Measurements from ENCODE around the gene SHTN1.

Gene SHTN1

GRCh38 chr10:116984202-116984990 is 20.6 kb downstream of the SHTN1 start:
- DNase-seq (ENCODE audit: low read depth): no peak

GRCh38 chr10:116980041-116980440 is 24.9 kb downstream of the SHTN1 start:
- no peak for DNase-seq (ENCODE audit: low read depth)

GRCh38 chr10:116978901-116979300 is 26.1 kb downstream of the SHTN1 start:
- DNase-seq (ENCODE audit: low read depth): no peak

DNA sequence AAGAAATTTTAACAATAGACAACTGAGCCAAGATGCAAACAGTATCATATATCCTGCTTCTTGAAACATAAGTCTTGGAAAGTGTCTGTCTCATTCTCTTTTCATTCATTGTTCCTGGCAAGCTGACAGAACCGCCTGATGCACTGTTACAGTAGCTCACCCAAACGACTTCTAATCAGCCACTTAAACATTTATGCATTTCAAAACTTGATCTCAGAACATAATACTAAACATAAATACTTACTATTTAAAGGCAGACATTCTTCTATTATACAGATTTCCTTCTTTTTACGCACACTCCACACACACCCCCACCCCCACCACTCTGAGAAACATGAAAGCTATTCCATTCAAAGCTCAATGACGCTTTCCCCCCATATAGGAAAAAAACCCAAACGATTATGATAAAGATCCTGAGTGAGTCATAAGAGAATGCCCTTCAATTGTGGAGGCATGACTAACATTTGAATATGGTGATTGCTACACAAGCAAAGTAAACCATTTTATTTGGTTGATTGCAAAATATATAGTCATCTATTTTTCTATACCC is 30.5 kb downstream of the SHTN1 start:
- DNase-seq (ENCODE audit: low read depth): no peak

GRCh38 chr10:116973946-116974455 is 31.0 kb downstream of the SHTN1 start:
- DNase-seq (ENCODE audit: low read depth): no peak

DNA sequence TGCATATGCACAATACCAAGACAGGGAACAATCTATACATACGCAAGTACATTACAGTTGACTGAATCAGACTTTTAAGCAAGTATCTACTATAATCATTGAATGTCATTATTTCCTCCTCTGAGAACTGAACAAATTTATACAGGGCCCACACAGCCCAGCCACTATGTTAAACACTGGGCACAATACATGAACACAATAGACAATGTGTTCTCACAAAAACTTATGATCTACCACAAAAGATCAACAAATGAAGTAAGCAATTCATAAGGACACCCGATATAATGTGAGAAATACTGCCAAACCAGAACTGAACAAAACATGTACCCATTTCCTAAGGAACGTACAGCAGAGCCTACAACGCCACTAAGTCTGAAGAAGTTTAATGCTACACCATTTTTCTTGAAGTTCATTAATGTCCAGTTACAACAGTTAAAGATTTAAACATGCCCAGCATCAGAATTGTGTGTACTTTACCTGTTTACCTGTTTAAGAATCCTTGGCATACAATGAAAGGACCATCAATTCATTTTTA is 31.5 kb downstream of the SHTN1 start:
- no peak for DNase-seq (ENCODE audit: low read depth)

GRCh38 chr10:116972131-116972530 is 32.9 kb downstream of the SHTN1 start:
- no peak for DNase-seq (ENCODE audit: low read depth)

DNA sequence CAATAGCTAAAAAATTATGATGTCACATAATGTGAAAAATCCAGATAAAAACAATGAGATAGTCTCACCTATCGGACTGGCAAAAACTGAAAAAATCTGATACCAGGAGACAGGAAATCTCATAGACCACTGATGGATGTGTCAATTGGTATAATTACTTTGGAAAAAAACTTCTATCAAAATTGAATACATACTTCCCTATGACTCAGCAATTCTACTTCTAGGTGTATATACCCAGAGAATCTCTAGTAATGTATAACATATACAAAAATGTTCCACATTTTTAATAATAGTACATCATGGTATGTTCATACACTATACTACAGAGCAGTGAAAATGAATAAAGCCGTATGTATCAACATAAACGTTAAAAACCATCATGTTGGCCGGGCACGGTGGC is 34.9 kb downstream of the SHTN1 start:
- DNase-seq (ENCODE audit: low read depth): no peak

DNA sequence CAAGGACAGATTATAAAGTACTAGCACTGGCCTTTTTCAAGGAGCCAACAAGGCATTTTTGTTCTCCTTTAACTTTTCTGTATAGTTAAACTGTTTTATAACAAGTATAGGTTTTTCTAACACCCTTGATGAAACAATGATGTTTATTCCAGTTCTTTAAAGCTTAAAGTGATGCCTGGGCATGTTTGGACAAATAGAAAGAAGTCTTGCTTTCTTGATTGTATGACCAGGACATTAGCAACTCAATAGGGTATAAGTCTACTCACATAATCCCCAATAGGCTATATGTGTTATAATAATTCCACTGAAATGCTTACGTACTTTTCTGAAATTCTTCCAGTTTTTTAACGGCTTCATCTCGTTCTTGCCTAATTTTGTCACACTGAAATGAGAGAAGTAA is 36.7 kb downstream of the SHTN1 start:
- no peak for DNase-seq (ENCODE audit: low read depth)

GRCh38 chr10:116961406-116962251 is 43.4 kb downstream of the SHTN1 start:
- no peak for DNase-seq (ENCODE audit: low read depth)

GRCh38 chr10:116960066-116960776 is 44.8 kb downstream of the SHTN1 start:
- no peak for DNase-seq (ENCODE audit: low read depth)

DNA sequence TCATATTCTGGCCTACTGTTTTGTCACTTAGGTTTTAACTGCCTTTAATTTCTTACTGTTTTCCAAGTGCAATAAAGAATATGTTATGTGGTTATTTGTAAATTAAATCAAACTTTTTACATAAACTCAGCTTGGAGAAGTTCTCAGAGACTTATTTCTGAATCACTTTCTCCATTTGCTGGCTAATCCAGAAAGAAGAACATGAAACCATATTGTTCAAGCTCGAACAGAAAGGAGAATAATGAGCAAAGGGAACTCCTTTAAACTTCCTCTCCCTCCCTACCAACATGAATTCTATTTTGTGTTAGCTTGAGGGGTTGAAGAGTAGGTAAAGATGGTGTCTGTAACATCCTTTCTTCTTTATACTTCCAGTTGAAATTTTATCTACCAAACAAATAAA is 52.3 kb downstream of the SHTN1 start:
- DNase-seq (ENCODE audit: low read depth): no peak

DNA sequence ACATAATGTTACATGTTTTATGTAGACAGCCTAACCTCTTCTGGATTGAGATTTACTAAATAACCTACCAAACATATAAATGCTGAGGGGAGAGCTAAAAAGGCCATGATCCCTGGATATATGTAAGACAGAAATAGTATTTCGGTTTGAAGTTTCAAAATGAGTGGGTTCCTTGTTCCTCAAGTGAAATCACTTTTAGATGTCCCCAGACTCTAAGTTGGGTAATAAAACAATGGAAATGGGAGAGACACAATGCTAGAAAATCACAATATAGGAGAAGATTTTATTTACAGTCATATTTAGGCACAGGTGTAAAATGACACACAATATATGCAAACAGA is 56.5 kb downstream of the SHTN1 start:
- DNase-seq (ENCODE audit: low read depth): no peak

DNA sequence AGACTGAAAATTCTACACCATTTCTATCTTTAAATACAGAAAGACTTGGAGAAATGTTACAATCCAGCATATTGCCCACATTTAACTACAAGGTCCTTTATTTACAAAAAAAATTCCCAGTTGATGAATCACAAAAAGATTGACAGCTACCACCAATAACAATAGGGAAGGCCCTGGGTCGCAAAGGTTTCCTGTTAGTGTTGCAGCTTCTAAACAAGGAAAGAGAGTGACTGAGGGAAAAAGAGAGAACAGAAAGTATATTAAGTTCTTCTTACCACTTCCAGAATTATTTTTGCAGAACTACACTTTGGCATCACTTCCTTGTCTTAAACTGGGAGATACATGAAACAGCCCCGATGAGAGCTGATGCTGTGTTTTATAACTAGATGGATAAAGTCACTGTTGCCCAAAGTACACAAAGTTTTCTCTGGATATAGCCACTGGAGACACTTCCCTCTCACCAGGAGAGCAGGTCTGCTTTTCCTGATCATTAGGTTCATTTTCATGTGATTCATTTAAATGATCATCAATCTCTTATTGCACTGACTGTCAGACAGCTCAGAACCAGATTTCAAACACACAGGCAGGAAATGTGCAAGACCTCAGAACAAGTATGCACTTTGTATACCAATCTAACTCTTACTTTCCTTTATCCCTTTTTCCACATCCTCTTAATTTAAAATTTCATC is 57.0 kb downstream of the SHTN1 start:
- DNase-seq (ENCODE audit: low read depth): no peak

- DNase-seq (ENCODE audit: low read depth): no peak
Observed at GRCh38 chr10:116944911-116945310, 60.1 kb downstream of the SHTN1 start.

- DNase-seq (ENCODE audit: low read depth): no peak
Observed at GRCh38 chr10:116931806-116932205, 73.2 kb downstream of the SHTN1 start.

DNA sequence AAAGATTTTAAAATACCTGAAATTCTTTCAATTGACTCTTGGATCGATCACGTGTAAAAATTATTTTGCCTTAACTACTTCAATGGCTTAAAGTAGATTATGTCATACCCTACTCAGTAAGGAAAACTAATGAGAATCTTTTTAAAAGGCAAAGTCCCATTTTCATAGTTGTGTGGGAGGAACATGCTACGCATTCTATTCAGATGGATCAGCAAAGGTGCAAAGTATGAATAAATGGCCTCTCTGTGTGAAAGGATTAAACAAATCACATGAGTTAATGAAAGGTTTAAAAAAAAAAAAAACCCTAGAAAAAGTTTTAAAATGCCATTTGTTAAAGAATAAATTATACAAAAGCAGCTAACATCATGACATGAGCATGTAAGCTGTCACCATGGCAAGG is 78.6 kb downstream of the SHTN1 start:
- no peak for DNase-seq (ENCODE audit: low read depth)

- no peak for DNase-seq (ENCODE audit: low read depth)
Observed at GRCh38 chr10:116925056-116925455, 79.9 kb downstream of the SHTN1 start.

GRCh38 chr10:116919706-116920105 is 85.3 kb downstream of the SHTN1 start:
- no peak for DNase-seq (ENCODE audit: low read depth)

DNA sequence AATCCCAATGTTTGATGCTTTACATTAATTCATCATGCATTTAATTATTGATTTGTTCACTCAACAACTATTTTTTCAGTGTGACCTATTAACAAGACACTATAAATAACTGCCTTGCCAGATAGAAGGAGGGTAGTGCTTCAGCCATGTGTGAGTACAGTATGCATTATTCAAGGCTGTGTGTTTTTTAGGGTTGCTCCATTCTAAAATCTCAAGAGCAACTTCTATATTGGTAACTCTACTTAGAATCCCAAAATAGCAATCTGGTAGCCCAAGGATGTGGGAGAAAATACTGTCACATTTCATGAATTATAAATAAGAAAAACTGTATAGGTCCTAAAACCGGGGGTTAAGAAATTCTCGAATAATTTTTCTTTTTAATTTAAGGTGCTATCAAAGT is 85.8 kb downstream of the SHTN1 start:
- DNase-seq (ENCODE audit: low read depth): no peak

- DNase-seq (ENCODE audit: low read depth): no peak
Observed at GRCh38 chr10:116918583-116918982, 86.4 kb downstream of the SHTN1 start.

Measured in T follicular helper cell (primary cell).